HCT116 (cell line): ENCODE data around the gene ARRDC5.

Source experiments
- CEBPB ChIP-seq: IDR thresholded peaks from 2 replicates; pipeline ENCODE4 v1.6.1; 2012; ENCODE audit warnings: low read depth
- CTCF ChIP-seq, 3 experiments: fragments of 200-600 bp in 1 of 3; sonication (generic) in 1 of 3; IDR thresholded peaks in 2 of 3; conservative IDR thresholded peaks in 1 of 3; 2 replicates each; pipeline ENCODE4 v1.5.1; 2012 to 2017; ENCODE audit warnings: low read depth in 2 of 3, low read length in 2 of 3, antibody characterized with exemption in 1 of 3, borderline replicate concordance in 1 of 3, control low read depth in 1 of 3, mild to moderate bottlenecking in 1 of 3, mixed read lengths in 1 of 3, mixed run types in 1 of 3, moderate library complexity in 1 of 3; ENCODE audit not compliant: insufficient read depth in 1 of 3
- EZH2 ChIP-seq: fragments of 200-600 bp; sonication (generic); IDR thresholded peaks from 2 replicates; pipeline ENCODE4 v1.6.1; 2017; ENCODE audit warnings: antibody characterized with exemption, mixed run types
- EZH2phosphoT487 ChIP-seq: fragments of 200-600 bp; IDR thresholded peaks from 2 replicates; pipeline ENCODE4 v1.6.1; 2018; ENCODE audit warnings: antibody characterized with exemption, borderline replicate concordance
- JUND ChIP-seq: IDR thresholded peaks from 2 replicates; pipeline ENCODE4 v1.6.1; 2012
- POLR2A ChIP-seq: IDR thresholded peaks from 2 replicates; pipeline ENCODE4 v1.7.0; 2011; ENCODE audit warnings: borderline replicate concordance; ENCODE audit not compliant: insufficient read depth, insufficient read length; ENCODE audit errors: extremely low read depth
- POLR2AphosphoS5 ChIP-seq: IDR thresholded peaks from 2 replicates; pipeline ENCODE4 v1.6.1; 2011; ENCODE audit warnings: mild to moderate bottlenecking, low read depth, low read length, moderate library complexity
- SRF ChIP-seq: IDR thresholded peaks from 2 replicates; pipeline ENCODE4 v1.6.1; 2012; ENCODE audit warnings: low read depth
- YY1 ChIP-seq: IDR thresholded peaks from 2 replicates; pipeline ENCODE4 v1.6.1; 2011; ENCODE audit warnings: low read length, low read depth, moderate library complexity, mild to moderate bottlenecking; ENCODE audit not compliant: insufficient replicate concordance; ENCODE audit errors: extremely low read depth
- ZBTB33 ChIP-seq: IDR thresholded peaks from 2 replicates; pipeline ENCODE4 v1.6.1; 2011; ENCODE audit warnings: mild to moderate bottlenecking, low read length, moderate library complexity; ENCODE audit not compliant: insufficient replicate concordance; ENCODE audit errors: extremely low read depth
- TF ChIP-seq, protein P1 (sequence below): IDR thresholded peaks from 2 replicates; pipeline ENCODE4 v1.6.1; 2012
- TF ChIP-seq, protein P2 (sequence below): IDR thresholded peaks from 2 replicates; pipeline ENCODE4 v1.6.1; 2012; ENCODE audit warnings: low read depth

DNA sequence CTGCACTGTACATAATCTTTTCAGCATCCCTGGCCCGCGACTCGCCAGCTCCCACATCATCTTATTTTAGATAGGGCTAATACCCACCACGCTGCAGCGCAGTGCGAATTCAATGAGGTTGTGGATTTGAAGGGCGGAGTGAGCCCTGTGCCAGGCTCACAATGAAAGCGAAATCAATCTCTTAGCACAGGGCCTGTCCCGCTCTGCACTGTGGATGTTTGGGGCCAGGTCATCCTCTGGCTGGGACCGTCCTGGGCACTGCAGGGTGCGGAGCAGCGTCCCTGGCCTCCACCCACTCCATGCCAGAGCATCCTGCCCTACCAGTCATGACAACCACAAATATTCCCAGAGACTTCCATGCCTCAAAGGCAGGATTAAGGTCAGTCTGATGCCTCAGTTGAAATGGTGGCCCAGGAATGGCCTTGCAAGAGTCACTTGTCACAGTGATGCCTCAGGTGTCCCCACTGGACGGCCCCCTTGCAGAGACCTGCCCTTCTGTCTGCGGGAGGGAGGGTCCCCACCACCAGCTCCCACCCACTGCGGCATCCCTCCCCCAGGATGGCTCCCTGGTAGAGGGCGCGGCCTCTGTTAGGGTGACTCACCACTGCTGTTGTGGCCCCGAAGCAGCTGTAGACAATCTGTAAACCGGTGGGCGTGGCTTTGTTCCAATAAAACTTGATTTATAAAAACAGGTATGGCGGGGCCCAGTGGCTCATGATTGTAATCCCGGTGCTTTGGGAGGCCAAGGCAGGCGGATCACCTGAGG is 12.2 kb upstream of the ARRDC5 start:
- no peak for TF ChIP-seq CTCF (IDR thresholded peaks at IDR 0.05 in 2 of 3, conservative IDR thresholded peaks at IDR 0.05 in 1 of 3; ENCODE audit: borderline replicate concordance in 1 of 3, insufficient read depth in 1 of 3, low read depth in 2 of 3, low read length in 2 of 3)
- TF ChIP-seq EZH2phosphoT487 = no peak
- TF ChIP-seq POLR2A = no peak
- TF ChIP-seq ZBTB33 = no peak
- TF ChIP-seq EZH2 = no peak
- peak; percentile 39 for TF ChIP-seq YY1
- TF ChIP-seq, protein P1, sequence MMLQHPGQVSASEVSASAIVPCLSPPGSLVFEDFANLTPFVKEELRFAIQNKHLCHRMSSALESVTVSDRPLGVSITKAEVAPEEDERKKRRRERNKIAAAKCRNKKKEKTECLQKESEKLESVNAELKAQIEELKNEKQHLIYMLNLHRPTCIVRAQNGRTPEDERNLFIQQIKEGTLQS = no peak
- TF ChIP-seq CEBPB = no peak
- TF ChIP-seq, protein P2, sequence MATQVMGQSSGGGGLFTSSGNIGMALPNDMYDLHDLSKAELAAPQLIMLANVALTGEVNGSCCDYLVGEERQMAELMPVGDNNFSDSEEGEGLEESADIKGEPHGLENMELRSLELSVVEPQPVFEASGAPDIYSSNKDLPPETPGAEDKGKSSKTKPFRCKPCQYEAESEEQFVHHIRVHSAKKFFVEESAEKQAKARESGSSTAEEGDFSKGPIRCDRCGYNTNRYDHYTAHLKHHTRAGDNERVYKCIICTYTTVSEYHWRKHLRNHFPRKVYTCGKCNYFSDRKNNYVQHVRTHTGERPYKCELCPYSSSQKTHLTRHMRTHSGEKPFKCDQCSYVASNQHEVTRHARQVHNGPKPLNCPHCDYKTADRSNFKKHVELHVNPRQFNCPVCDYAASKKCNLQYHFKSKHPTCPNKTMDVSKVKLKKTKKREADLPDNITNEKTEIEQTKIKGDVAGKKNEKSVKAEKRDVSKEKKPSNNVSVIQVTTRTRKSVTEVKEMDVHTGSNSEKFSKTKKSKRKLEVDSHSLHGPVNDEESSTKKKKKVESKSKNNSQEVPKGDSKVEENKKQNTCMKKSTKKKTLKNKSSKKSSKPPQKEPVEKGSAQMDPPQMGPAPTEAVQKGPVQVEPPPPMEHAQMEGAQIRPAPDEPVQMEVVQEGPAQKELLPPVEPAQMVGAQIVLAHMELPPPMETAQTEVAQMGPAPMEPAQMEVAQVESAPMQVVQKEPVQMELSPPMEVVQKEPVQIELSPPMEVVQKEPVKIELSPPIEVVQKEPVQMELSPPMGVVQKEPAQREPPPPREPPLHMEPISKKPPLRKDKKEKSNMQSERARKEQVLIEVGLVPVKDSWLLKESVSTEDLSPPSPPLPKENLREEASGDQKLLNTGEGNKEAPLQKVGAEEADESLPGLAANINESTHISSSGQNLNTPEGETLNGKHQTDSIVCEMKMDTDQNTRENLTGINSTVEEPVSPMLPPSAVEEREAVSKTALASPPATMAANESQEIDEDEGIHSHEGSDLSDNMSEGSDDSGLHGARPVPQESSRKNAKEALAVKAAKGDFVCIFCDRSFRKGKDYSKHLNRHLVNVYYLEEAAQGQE = no peak
- peak; percentile 31; the same call in 1 of the 2 replicates for TF ChIP-seq POLR2AphosphoS5
- peak; percentile 91 for TF ChIP-seq JUND
- no peak for TF ChIP-seq SRF
